H1 (cell line): Measurements from ENCODE around the gene MMP12. TPM values are rescaled to one million over a fixed set of nuclear protein-coding genes. Genes with fewer than 3 reads are reported as not detected.

ENCODE experiments used
- CTCF ChIA-PET: fragments of 300-600 bp; sonication (Branson Sonifier 250); formaldehyde crosslinking; loops from one replicate; lab custom pipeline; 2021; ENCODE audit not compliant: partially characterized antibody; lab: Charles Lee
- POLR2A ChIA-PET: fragments of 300-600 bp; sonication (Branson Sonifier 250); formaldehyde crosslinking; loops from one replicate; lab custom pipeline; 2021; ENCODE audit warnings: inconsistent platforms; ENCODE audit not compliant: partially characterized antibody; lab: Charles Lee
- DNase-seq, 2 experiments: peaks; one replicate each; pipeline versions ENCODE4 v3.0.0 to v3.0.0-alpha.2; 2010 to 2022; ENCODE audit warnings: low spot score in 2 of 2, low read depth in 1 of 2, mixed read lengths in 1 of 2
- FAIRE-seq: peaks from 2 replicates; lab custom pipeline; 2011; peaks lifted over from hg19 to GRCh38; lab: Jason Lieb, UNC
- H2AFZ ChIP-seq: 2 replicates; pipeline ENCODE4 v1.8.1; 2012; ENCODE audit warnings: low read length, inconsistent platforms
- H2AK5ac ChIP-seq: 2 replicates; pipeline ENCODE4 v1.6.1; 2013; ENCODE audit warnings: low read depth, low read length
- H2BK120ac ChIP-seq: replicated peaks from 2 replicates; pipeline ENCODE3; 2013; ENCODE audit warnings: low read depth, low read length, inconsistent platforms
- H2BK12ac ChIP-seq: 2 replicates; pipeline ENCODE4 v1.6.1; 2013; ENCODE audit warnings: low read depth, low read length
- H2BK15ac ChIP-seq: 2 replicates; pipeline ENCODE4 v1.6.1; 2013; ENCODE audit warnings: low read length
- H2BK20ac ChIP-seq: 2 replicates; pipeline ENCODE4 v1.6.1; 2013; ENCODE audit warnings: low read length
- H2BK5ac ChIP-seq: 2 replicates; pipeline ENCODE4 v1.6.1; 2013; ENCODE audit warnings: low read depth, low read length
- H3K14ac ChIP-seq: 2 replicates; pipeline ENCODE4 v1.6.1; 2013; ENCODE audit warnings: inconsistent platforms; ENCODE audit not compliant: insufficient read length
- H3K18ac ChIP-seq: 2 replicates; pipeline ENCODE4 v1.6.1; 2013; ENCODE audit warnings: low read length; ENCODE audit errors: extremely low read depth
- H3K23ac ChIP-seq: 2 replicates; pipeline ENCODE4 v1.6.1; 2013; ENCODE audit warnings: inconsistent platforms; ENCODE audit not compliant: insufficient read length
- H3K23me2 ChIP-seq: 2 replicates; pipeline ENCODE4 v1.6.1; 2013; ENCODE audit warnings: low read depth, low read length
- H3K27ac ChIP-seq: 2 replicates; pipeline ENCODE4 v1.6.1; 2011; ENCODE audit warnings: low read depth, low read length, inconsistent platforms
- H3K27me3 ChIP-seq, 4 experiments: replicated peaks in 1 of 4; 1 replicate in 1 of 4; 2 replicates in 3 of 4; pipeline versions ENCODE4 v1.6.1 to v1.8.1; 2011 to 2013; ENCODE audit warnings: low read length in 3 of 4, mild to moderate bottlenecking in 3 of 4, inconsistent platforms in 2 of 4, mixed read lengths in 2 of 4, moderate library complexity in 1 of 4; ENCODE audit not compliant: control insufficient read depth in 3 of 4, insufficient read depth in 3 of 4; ENCODE audit errors: extremely low read depth in 1 of 4
- H3K36me3 ChIP-seq, 4 experiments: 2 replicates each; pipeline versions ENCODE4 v1.6.1 to v1.8.1; 2011 to 2013; ENCODE audit warnings: mild to moderate bottlenecking in 4 of 4, low read length in 3 of 4, moderate library complexity in 2 of 4, control low read depth in 1 of 4, inconsistent platforms in 1 of 4; ENCODE audit not compliant: insufficient read depth in 4 of 4, control insufficient read depth in 2 of 4
- H3K4ac ChIP-seq: replicated peaks from 2 replicates; pipeline ENCODE3; 2013; ENCODE audit warnings: low read length, low read depth, mixed read lengths, inconsistent platforms; ENCODE audit not compliant: insufficient read length
- H3K4me1 ChIP-seq, 4 experiments: replicated peaks in 1 of 4; 1 replicate in 1 of 4; 2 replicates in 3 of 4; pipeline versions ENCODE4 v1.6.1 to v1.8.1; 2011 to 2013; ENCODE audit warnings: low read length in 3 of 4, inconsistent platforms in 2 of 4, mixed read lengths in 1 of 4; ENCODE audit not compliant: insufficient read depth in 4 of 4, control insufficient read depth in 3 of 4
- H3K4me2 ChIP-seq, 2 experiments: 2 replicates each; pipeline versions ENCODE4 v1.6.1 to v1.8.1; 2011 to 2013; ENCODE audit warnings: low read depth in 2 of 2, low read length in 2 of 2, control low read depth in 1 of 2, inconsistent platforms in 1 of 2, mild to moderate bottlenecking in 1 of 2; ENCODE audit not compliant: insufficient read depth in 1 of 2
- H3K4me3 ChIP-seq, 4 experiments: fragments of 200-600, 300-600 bp in 1 of 4; sonication (generic), shearing (Covaris generic), sonication (Bioruptor Twin) in 1 of 4; 2 replicates each; pipeline versions ENCODE4 v1.5.1 to v1.8.1; 2011 to 2016; ENCODE audit warnings: low read length in 4 of 4, low read depth in 3 of 4, control low read depth in 2 of 4, inconsistent platforms in 2 of 4, mild to moderate bottlenecking in 2 of 4, mixed read lengths in 1 of 4, moderate library complexity in 1 of 4; ENCODE audit not compliant: insufficient read depth in 2 of 4; ENCODE audit errors: extremely low read depth in 1 of 4
- H3K56ac ChIP-seq: replicated peaks from 2 replicates; pipeline ENCODE3; 2013; ENCODE audit warnings: low read depth, mild to moderate bottlenecking, mixed read lengths, low read length, inconsistent platforms; ENCODE audit not compliant: insufficient read length
- H3K79me1 ChIP-seq: 2 replicates; pipeline ENCODE4 v1.6.1; 2013; ENCODE audit warnings: low read depth, low read length, control low read depth
- H3K79me2 ChIP-seq, 2 experiments: 2 replicates each; pipeline versions ENCODE4 v1.6.1 to v1.8.1; 2012 to 2013; ENCODE audit warnings: low read length in 2 of 2, mild to moderate bottlenecking in 2 of 2, inconsistent platforms in 1 of 2; ENCODE audit not compliant: insufficient read depth in 2 of 2, control insufficient read depth in 1 of 2
- H3K9ac ChIP-seq, 4 experiments: replicated peaks in 1 of 4; 1 replicate in 1 of 4; 2 replicates in 3 of 4; pipeline versions ENCODE4 v1.6.1 to v1.8.1; 2011 to 2013; ENCODE audit warnings: low read depth in 3 of 4, low read length in 3 of 4, control low read depth in 2 of 4, mild to moderate bottlenecking in 2 of 4, moderate library complexity in 2 of 4, inconsistent platforms in 1 of 4; ENCODE audit errors: extremely low read depth in 1 of 4
- H3K9me3 ChIP-seq, 2 experiments: 2 replicates each; pipeline versions ENCODE4 v1.6.1 to v1.8.1; 2012 to 2013; ENCODE audit warnings: mild to moderate bottlenecking in 2 of 2, moderate library complexity in 2 of 2, control low read depth in 1 of 2, inconsistent platforms in 1 of 2, low read depth in 1 of 2, low read length in 1 of 2, mixed read lengths in 1 of 2; ENCODE audit not compliant: insufficient read depth in 2 of 2
- H4K20me1 ChIP-seq, 2 experiments: replicated peaks in 1 of 2; 2 replicates each; pipeline versions ENCODE3 to v1.8.1; 2011 to 2013; ENCODE audit warnings: inconsistent platforms in 2 of 2, low read length in 2 of 2, mild to moderate bottlenecking in 1 of 2; ENCODE audit not compliant: insufficient read depth in 2 of 2, control insufficient read depth in 1 of 2
- H4K5ac ChIP-seq: 2 replicates; pipeline ENCODE4 v1.6.1; 2013; ENCODE audit warnings: low read length, low read depth, mixed read lengths, inconsistent platforms; ENCODE audit not compliant: insufficient read length
- H4K8ac ChIP-seq: 2 replicates; pipeline ENCODE4 v1.8.0; 2013; ENCODE audit warnings: mild to moderate bottlenecking, moderate library complexity, low read length, inconsistent platforms; ENCODE audit not compliant: insufficient read depth; ENCODE audit errors: extremely low read depth
- H4K91ac ChIP-seq: replicated peaks from 2 replicates; pipeline ENCODE3; 2013; ENCODE audit warnings: low read length, mixed read lengths, inconsistent platforms; ENCODE audit not compliant: insufficient read length
- JUND ChIP-seq: IDR thresholded peaks from 2 replicates; pipeline ENCODE4 v1.6.1; 2011; ENCODE audit warnings: mild to moderate bottlenecking, improper control_type of control experiment, low read length
- WGBS, 2 experiments: shearing (Covaris generic) in 1 of 2; methylation state at CpG; one replicate each; pipeline versions ENCODE4 v1.1.6 to v1.1.7; 2013 to 2015; ENCODE audit warnings: low lambda C conversion rate in 2 of 2, mixed read lengths in 2 of 2, inconsistent platforms in 1 of 2, low coverage in 1 of 2, missing lambda C conversion rate in 1 of 2; ENCODE audit not compliant: insufficient replicate concordance in 2 of 2, insufficient coverage in 1 of 2, insufficient read length in 1 of 2; ENCODE audit errors: extremely low coverage in 1 of 2, missing lambda C conversion rate in 1 of 2; 5-methylcytosine and 5-hydroxymethylcytosine counted together
- polyA plus RNA-seq, 7 experiments: library from polyadenylated mRNA; depleted of rRNA in 3 of 7; stranded (reverse) in 5 of 7; unstranded in 2 of 7; fragments of >200 nt in 5 of 7; fragments of 200-250 nt in 2 of 7; gene quantifications; 1 replicate in 5 of 7; 2 replicates in 1 of 7; 4 replicates in 1 of 7; pipeline versions ENCODE4 v1.2.1 to v1.2.3, GENCODE V29; 2011 to 2013; ENCODE audit warnings: missing spikeins in 2 of 7, mixed read lengths in 2 of 7
- total RNA-seq: library from RNA; stranded (reverse); fragmentation: NEBNext Ultra II Directional; extraction: Animal tissue kit (Norgen Biotek cat#: 25700); gene quantifications from 2 replicates; pipeline ENCODE4 v1.2.1, GENCODE V29; 2021

The MMP12 gene
- total and polyA plus RNA-seq, 2 of the 8 experiments (the other 6 are each of a cell fraction or from before 2014, with no cell fraction given): not detected

DNA sequence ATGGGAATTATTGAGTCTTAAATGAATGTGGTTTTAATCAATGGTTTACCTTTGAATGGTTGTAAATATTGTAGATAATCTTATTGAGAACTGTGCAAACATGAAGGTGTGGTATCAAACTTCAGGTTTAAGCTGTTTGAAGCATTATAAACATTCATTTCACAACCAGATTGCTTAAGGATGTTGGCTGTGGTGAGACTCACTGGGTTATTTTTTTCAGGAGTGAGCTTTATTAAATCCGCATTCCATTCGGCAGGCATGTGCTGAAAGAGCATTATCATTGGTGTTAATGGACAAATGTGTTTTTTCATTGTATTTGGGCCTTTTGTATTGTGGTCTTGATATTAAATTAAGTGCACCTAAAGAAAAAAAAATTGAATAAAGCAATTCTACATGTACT lies 41.1 kb downstream of the MMP12 start:
- Histone ChIP-seq H2BK15ac (no peak overlapping the region), H3K4me2 (no peak overlapping the region), H2BK5ac (no peak overlapping the region), H3K56ac (no peak overlapping the region), H4K91ac (no peak overlapping the region), H3K23me2 (no peaks in the 10 kb centered on the region), H3K23ac (no peak overlapping the region), H2AFZ (no peak overlapping the region), H4K5ac (no peak overlapping the region), H3K4ac (no peak overlapping the region), H3K4me3 (no peak overlapping the region), H2BK20ac (no peak overlapping the region), H3K27ac (no peak overlapping the region), H3K36me3 (no peaks in the 10 kb centered on the region), H4K8ac (no peak overlapping the region), H3K9ac (no peak overlapping the region), H3K79me1 (no peaks in the 10 kb centered on the region), H4K20me1 (no peaks in the 10 kb centered on the region), H3K79me2 (no peaks in the 10 kb centered on the region), H3K9me3 (no peaks in the 10 kb centered on the region), H2BK120ac (no peak overlapping the region), H2BK12ac (no peak overlapping the region), H3K27me3 (no peaks in the 10 kb centered on the region; a peak in 2 of 7 replicates), H3K18ac (no peak overlapping the region), H2AK5ac (no peak overlapping the region)
- CTCF ChIA-PET: interaction anchor here (1.0 to 1.9 kb wide), 6 partner anchors 10 to 108 kb away, joined by 3 to 5 read pairs (median 4); partner anchors contain the start of gene MMP3
- DNase-seq (no peak), FAIRE-seq (no peak)
- 97% methylated on average over 2 of the region's 2 CpGs; no CpG with 5 or more reads in 1 of the 2 experiments for WGBS, 2 experiments
- POLR2A ChIA-PET: no interaction called here
- TF ChIP-seq JUND: no peak
- TF ChIP-seq, all 59 proteins: peak for 0
- Histone ChIP-seq H3K4me1 (peaks cover 0 to 7% (median 1%) of the 10 kb centered on the region in 4 experiments; a peak in 4 of 7 replicates), H3K14ac (no peak overlapping the region)
